ENCODE measurements around the gene AVP. TPM values are rescaled to one million over a fixed set of nuclear protein-coding genes. Genes with fewer than 3 reads are reported as not detected.

AVP gene
- total RNA-seq, 4 donors from 2014 or later, result not detected

DNA sequence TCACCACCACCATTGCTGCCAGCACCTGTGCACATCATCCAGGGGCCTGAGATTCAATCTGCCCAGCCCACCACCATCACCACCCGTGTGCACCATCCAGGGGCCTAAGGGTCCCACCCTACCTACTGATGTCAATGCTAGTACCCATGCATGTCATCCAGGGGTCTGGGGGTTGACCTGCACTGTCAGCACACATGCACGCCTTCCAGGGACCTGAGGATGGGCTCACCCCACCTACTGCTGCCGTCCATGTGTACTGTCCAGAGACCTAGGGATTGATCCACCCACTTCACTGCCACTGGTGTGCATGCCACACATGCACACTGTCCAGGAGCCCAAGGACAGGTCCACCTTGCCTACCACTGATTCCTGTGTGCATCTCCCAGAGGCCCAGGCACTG is 25.0 kb downstream of the AVP start:
- ATAC-seq (ENCODE audit: low FRiP score) (no peak), DNase-seq (ENCODE audit: low spot score) (no peak)
- TF ChIP-seq, protein P1, sequence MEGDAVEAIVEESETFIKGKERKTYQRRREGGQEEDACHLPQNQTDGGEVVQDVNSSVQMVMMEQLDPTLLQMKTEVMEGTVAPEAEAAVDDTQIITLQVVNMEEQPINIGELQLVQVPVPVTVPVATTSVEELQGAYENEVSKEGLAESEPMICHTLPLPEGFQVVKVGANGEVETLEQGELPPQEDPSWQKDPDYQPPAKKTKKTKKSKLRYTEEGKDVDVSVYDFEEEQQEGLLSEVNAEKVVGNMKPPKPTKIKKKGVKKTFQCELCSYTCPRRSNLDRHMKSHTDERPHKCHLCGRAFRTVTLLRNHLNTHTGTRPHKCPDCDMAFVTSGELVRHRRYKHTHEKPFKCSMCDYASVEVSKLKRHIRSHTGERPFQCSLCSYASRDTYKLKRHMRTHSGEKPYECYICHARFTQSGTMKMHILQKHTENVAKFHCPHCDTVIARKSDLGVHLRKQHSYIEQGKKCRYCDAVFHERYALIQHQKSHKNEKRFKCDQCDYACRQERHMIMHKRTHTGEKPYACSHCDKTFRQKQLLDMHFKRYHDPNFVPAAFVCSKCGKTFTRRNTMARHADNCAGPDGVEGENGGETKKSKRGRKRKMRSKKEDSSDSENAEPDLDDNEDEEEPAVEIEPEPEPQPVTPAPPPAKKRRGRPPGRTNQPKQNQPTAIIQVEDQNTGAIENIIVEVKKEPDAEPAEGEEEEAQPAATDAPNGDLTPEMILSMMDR (IDR thresholded peaks at IDR 0.05), result no peak

DNA sequence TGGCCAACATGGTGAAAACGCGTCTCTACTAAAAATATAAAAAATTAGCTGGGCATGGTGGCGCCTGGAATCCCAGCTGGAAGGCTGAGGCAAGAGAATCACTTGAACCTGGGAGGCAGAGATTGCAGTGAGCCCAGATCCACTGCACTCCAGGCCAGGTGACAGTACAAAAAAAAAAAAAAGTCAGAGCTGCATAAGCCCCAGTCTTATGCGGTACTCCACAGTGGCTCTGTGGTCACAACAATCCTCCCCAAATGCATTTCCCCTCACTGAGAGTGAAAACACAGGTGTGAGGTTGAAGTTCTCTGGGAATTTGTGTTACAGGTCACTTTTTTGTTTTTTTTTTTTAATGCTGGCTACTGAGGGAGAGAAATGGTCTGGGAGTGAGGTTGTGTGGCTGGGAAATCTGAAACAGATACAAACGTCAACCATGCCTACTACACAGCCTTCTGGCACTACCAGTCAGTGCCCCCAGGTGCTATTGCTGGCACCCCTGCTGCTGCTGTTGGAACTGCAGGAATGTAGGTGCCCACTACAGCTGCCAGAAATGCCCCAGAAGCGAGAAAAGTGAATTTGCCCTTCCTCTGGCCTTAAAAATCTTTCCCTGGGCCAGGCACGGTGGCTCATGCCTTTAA is 33.0 kb downstream of the AVP start:
- no peak for ATAC-seq (ENCODE audit: low FRiP score)
- TF ChIP-seq, protein P1 (IDR thresholded peaks at IDR 0.05), result no peak
- DNase-seq (ENCODE audit: low spot score), result no peak

DNA sequence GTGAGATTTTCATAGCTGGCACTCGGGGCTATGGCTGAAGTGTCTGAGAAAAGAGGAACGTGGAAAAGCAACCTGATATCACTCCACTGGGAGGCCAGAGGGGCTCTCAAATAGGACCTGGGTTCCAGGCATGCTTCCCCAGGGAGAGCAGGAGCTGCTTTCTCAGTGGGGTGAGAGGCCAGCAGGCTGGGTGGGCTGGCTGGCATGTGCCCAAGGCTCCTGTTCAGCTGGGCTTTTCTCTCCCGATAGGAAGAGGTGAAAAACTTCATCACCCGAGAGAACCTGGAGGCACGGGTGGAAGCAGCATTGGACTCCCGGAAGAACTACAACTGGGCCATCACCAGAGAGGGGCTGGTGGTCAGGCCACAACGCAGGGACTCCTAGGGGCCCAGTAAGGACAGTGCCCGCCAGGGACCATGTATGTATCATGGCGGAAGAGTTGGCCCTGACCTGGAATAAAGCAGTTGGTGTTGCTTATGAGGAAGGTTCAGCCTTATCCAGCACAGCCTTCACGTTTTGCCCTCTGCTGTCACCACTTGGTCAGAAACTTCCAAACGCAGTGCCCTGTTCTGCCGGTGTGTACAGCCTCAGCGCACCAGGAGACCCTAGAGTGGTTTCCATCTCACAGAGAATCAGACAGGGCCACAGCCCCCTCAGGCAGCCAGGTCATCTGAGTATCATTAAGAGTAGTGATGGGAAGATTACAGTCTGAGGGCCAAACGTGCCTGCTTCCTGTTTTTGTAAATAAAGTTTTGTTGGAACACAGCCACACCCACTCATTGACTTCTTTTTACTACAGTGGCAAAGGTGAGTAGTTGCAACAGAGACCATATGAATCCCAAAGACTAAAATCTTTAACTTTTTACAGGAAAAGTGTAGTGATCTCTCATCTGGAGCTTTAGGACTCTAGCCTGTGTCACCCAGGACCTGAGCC is 36.8 kb downstream of the AVP start:
- TF ChIP-seq, protein P1 (IDR thresholded peaks at IDR 0.05), result no peak
- DNase-seq (ENCODE audit: low spot score) (no peak), ATAC-seq (ENCODE audit: low FRiP score) (no peak)

DNA sequence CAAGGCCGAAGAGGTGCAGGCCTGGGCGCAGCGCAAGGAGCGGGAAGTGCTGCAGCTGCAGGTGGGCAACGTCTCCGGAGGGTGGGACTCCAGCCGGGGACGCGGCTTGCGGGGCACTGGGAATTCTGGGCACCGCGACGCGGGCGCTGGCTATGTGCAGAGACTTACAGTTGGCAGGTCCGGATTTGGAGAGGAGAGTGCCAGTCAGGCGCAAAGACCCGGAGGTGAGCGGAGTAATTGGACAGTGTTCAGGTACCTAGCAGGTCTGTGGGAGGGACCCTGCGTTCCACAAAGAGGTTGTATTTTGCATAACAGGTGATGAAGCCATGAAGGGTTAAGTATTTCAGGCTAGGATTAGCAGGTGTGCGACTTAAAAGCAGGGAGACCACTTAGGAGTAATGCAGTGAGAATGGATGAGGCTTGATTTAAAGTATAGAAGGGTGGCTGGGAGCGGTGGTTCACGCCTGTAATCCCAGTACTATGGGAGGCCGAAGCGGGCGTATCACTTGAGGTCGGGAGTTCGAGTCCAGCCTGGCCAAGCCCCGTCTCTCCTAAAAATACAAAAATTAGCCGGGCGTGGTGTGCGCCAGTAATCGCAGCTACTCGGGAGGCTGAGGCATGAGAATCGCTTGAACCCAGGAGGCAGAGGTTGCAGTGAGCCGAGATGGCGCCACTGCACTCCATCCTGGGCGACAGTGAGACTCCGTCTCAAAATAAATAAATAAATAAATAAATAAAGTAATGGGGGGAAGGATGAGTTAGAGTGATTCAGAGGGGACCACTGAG is 37.7 kb downstream of the AVP start:
- TF ChIP-seq, protein P1 (IDR thresholded peaks at IDR 0.05), result no peak
- DNase-seq (ENCODE audit: low spot score) (no peak), ATAC-seq (ENCODE audit: low FRiP score) (no peak)

DNA sequence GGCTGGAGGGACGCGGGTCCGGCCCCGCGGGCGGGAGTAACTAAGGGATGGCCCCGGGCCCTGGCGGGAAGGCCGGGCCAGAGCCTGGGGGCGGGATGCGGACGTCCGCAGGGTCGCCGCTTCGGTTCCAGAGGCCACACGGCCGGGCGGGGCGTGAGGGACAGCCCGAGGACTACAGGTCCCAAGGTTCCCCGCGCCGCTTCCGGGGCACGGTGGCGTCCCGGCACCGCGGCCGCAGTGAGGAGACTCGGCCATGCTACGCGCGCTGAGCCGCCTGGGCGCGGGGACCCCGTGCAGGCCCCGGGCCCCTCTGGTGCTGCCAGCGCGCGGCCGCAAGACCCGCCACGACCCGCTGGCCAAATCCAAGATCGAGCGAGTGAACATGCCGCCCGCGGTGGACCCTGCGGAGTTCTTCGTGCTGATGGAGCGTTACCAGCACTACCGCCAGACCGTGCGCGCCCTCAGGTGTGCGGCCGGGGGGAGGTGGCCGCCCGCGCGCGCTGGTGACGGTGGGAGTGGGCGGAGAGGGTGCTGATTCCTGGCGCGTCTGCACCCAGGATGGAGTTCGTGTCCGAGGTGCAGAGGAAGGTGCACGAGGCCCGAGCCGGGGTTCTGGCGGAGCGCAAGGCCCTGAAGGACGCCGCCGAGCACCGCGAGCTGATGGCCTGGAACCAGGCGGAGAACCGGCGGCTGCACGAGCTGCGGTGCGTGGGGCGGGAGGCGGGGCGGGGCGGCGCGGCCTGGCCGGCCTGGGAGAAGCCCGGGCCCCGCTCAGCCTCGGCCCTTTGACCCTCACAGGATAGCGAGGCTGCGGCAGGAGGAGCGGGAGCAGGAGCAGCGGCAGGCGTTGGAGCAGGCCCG is 38.5 kb downstream of the AVP start, which contains the start of gene MRPS26:
Gene MRPS26 (plus strand): TSS at position 237 of the 861 bp plus-strand sequence. CDS start 17 bp downstream, at position 254.
- DNase-seq (ENCODE audit: low spot score), result peak; percentile 51
- TF ChIP-seq, protein P1 (IDR thresholded peaks at IDR 0.05), result no peak
- ATAC-seq (ENCODE audit: low FRiP score), result peak; percentile 88

Measured in omental fat pad (tissue), 4 donors.